ENCODE data around the gene LAMA5.

LAMA5 gene

DNA sequence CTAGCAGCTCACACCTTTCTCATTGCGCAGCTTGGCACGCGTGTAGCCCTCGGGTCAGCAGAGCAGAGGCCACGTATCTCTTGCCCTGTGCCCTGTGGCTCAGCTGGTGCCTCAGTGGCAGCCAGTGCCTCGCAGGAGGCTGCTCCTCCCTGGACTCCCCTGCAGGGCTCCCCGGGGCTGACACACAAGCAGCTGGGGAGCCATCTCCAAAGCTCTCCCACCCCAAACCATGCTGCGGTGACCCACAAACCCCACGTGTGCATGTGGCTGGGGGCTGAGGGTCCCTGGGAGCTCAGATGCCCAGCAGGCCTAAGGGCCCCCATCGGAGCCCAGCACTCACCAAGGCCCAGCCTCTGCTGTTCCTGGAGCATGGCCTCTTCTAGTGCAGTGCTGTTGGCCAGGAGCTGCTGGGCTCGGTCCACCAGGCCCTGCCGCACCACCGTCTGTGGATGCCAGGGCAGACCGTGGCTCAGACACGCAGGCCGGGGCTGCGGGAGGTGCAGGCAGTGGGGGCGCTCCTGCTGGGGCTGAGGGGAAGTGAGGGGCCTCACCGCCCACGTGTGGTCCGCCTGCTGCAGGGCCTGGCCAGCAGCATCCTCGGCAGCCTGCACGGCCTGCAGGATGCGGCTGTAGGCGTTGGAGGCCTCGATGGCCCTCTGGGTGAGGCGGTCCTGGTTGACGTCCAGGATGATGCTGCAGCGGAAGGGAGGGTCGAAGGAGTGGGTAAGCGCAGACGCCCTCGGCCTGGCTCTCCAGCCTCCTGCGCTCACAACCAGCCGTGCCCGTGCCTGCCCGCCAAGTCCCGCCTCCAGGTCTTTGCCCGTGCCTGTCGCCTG is 50.6 kb downstream of the LAMA5 start:
- DNase-seq (ENCODE audit: low read depth in 2 of 3, low spot score in 2 of 3) = no peak

DNA sequence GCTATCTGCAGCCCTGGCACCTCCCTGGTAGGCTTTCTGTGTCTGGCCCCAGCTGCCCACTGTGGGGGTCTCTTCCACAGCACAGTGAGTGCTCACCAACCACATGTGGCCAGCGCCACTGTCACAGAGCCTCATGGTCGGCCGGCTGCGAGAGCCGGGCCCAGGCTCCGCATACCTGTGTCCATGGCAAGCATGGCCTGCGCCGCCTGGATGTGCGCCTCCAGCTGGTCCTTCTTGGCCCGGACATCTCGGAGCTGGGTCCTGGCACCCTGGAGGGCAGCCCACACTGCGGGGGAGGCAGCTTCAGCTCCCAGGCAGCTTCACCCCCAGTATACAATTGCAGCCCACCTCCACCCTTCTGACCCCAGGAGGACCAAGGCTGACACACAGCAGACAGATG is 51.3 kb downstream of the LAMA5 start:
- DNase-seq (ENCODE audit: low read depth in 2 of 3, low spot score in 2 of 3) = no peak

GRCh38 chr20:62314711-62315302 is 52.3 kb downstream of the LAMA5 start:
- no peak for DNase-seq (ENCODE audit: low read depth in 2 of 3, low spot score in 2 of 3)

GRCh38 chr20:62314339-62314638 is 52.8 kb downstream of the LAMA5 start:
- DNase-seq (ENCODE audit: low read depth in 2 of 3, low spot score in 2 of 3) = no peak

GRCh38 chr20:62313460-62314338 is 53.4 kb downstream of the LAMA5 start:
- DNase-seq (ENCODE audit: low read depth in 2 of 3, low spot score in 2 of 3) = no peak

DNA sequence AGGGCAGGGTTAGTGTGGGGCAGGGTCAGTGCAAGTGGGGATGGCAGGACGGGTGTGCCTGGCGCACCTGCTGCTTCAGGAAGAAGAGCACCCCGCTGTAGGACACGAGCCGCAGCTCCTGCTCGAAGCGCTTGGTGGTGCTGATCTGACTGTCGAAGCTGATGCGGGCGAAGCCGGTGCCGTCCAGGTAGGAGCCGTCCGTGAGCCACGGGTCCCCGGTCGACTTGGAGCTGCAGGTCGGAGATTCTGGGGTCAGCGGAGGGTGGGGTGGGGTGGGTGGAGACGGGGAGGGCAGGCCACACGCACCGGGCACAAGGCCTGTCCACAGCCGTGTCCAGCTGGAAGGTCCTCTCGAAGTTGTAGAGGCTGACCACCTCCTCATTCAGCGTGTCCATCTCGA is 54.1 kb downstream of the LAMA5 start:
- DNase-seq (ENCODE audit: low read depth in 2 of 3, low spot score in 2 of 3) = no peak

DNA sequence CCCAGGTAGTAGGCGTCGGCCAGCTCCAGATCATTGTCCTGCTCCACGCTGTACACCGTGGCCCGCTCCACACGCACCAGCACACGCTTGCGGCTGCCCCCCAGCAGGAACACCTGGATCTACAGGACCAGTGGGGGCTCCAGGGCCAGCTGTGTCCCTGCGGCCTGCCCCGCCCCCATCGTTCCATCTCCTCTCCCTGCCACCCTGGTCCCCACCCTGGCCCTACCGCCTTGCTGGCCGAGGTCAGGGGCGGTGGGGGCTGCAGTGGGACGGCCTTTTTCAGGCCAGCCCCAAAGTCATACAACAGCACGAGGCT is 54.5 kb downstream of the LAMA5 start:
- DNase-seq (ENCODE audit: low read depth in 2 of 3, low spot score in 2 of 3) = no peak

GRCh38 chr20:62311832-62312661 is 55.1 kb downstream of the LAMA5 start:
- no peak for DNase-seq (ENCODE audit: low read depth in 2 of 3, low spot score in 2 of 3)

DNA sequence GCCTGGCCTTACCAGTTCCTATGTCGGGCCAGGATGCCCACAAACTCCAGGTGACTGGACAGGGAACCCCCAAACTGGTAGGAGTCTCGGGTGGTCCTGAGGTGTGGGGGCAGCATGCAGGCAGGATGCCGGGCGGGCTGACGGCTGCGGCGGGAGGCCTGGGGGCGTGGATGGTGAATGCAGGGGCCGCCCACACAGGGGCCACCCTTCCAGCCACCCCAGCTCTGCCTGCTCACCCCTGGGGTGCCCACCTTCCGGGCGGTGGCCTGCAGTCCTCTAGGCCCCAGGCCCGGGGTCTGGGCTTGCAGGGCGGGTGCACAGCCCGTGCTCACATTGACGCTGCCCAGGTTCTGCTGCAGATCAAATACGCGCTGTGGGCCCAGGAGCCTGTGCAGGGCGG is 56.0 kb downstream of the LAMA5 start:
- no peak for DNase-seq (ENCODE audit: low read depth in 2 of 3, low spot score in 2 of 3)

- DNase-seq (ENCODE audit: low read depth in 2 of 3, low spot score in 2 of 3) = no peak
Observed at GRCh38 chr20:62310757-62311121, 56.4 kb downstream of the LAMA5 start.

- no peak for DNase-seq (ENCODE audit: low read depth in 2 of 3, low spot score in 2 of 3)
Observed at GRCh38 chr20:62309947-62310756, 57.0 kb downstream of the LAMA5 start.

GRCh38 chr20:62309198-62309944 is 57.7 kb downstream of the LAMA5 start:
- no peak for DNase-seq (ENCODE audit: low read depth in 2 of 3, low spot score in 2 of 3)

- no peak for DNase-seq (ENCODE audit: low read depth in 2 of 3, low spot score in 2 of 3)
Observed at GRCh38 chr20:62308102-62308822, 58.9 kb downstream of the LAMA5 start.

DNA sequence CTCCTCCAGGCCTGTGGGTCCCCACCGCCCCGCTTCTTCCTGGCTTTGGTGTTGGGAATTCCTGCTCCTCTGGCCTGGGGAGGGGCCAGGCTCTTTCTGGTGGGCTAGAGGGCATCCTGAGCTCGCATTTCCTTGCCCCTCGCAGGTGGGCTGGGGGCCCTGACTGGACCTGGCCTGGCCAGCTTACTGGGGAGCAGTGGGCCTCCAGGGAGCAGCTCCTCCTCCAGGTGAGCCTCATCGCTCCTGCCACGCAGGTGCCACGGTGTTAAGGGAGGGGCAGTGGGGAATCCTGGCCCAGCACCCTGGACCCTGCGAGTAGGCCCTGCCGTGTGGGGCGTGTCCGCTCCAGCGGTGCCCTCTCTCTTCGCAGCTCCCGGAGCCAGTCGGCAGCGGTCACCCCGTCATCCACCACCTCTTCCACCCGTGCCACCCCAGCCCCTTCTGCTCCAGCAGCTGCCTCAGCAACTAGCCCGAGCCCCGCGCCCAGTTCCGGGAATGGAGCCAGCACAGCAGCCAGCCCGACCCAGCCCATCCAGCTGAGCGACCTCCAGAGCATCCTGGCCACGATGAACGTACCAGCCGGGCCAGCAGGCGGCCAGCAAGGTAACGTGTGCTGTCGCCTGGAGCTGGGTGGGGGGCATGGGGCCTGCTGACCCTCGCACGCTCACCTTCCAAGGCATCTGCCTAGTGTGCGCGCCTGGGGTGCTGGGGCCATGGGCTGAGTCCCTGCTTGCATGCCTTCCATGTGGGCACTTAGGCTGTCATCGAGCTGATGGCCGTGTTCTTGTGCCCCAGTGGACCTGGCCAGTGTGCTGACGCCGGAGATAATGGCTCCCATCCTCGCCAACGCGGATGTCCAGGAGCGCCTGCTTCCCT is 59.6 kb downstream of the LAMA5 start:
- no peak for DNase-seq (ENCODE audit: low read depth in 2 of 3, low spot score in 2 of 3)

- DNase-seq (ENCODE audit: low read depth in 2 of 3, low spot score in 2 of 3) = no peak
Observed at GRCh38 chr20:62306414-62307187, 60.5 kb downstream of the LAMA5 start.

- DNase-seq (ENCODE audit: low read depth in 2 of 3, low spot score in 2 of 3) = no peak
Observed at GRCh38 chr20:62305765-62306413, 61.2 kb downstream of the LAMA5 start.

DNA sequence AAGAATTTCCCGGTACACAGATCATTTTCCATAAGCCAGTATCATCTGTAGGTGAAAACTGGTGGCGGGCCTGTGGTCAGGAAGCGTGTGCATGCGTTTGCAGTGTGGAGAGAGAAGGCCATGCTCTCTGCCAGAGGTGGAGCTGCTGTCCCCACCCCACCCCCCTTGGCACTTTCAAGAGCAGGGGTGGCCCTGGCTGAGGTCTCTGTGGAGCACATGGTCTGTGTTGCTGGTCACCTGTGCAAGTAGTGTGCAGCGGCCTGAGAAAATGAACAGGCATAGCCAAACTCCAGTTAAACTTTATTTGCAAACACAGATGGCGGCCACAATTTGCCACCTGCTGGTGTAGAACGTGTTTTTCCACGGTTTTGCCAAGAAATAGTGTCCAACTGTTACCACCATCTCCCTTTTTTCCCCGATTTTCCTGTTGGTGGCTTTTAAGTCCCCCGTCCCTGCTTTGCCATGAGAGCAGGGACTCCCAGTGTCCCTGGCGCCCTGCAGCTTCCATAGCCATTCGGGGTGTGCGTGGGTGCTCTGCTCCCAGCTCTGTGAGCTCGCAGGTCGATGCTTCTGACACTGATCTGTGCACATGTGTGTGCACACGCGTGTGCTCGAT is 61.9 kb downstream of the LAMA5 start:
- DNase-seq (ENCODE audit: low read depth in 2 of 3, low spot score in 2 of 3) = no peak
